HG02943 (cell line): ENCODE results near the gene LMOD1.
"Not testable (repeated sequence)": the region's sequence is repeated elsewhere in the genome, so short reads cannot be mapped to it uniquely, and the experiment has no call there.

Source experiments
- ATAC-seq: cut with Tn5 transposase; IDR thresholded peaks from one replicate; pipeline ENCODE4 v1.9.1; 2021; ENCODE audit warnings: mild to moderate bottlenecking, low read depth, moderate library complexity; ENCODE audit not compliant: unreplicated experiment

Gene LMOD1

DNA sequence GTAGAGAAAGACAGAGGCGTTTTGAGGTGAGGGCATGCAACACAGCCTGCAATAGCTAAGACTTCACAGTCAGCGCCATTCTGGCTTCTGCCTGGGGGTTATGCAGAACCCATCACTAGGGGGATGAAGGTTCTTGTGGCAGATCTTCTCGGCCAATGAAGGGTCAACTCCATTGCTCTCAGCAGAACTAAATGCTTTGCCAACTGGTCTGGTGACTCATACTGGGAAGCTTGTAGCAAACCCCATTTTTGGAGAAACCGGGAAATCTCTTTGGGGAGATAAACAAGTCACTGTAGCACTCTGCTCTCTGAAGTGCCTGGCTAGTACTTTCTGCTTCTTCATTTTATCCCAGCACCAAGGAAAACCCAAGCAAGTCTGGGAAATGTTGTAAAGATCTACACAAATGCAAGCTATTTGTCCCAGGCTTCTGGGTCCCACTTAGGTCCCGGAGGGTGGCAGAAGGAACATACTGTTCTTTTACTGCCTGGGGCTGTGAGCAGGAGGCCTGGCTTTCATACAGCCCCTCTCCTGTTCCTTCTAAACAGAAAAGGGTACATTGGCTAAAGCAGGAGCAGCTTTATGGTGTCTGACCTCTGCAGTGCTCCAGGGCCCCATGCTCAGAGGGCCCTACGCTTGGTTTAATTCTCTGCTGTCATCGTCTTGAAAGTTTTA, 28.9 kb downstream of the LMOD1 start:
- ATAC-seq: no peak

- no peak for ATAC-seq
Measured at GRCh38 chr1:201916649-201917249, 29.6 kb downstream of the LMOD1 start.

- ATAC-seq: no peak
Measured at GRCh38 chr1:201914456-201915235, 31.7 kb downstream of the LMOD1 start.

GRCh38 chr1:201912832-201913231, 33.5 kb downstream of the LMOD1 start:
- ATAC-seq: no peak

- ATAC-seq: no peak
Measured at GRCh38 chr1:201911826-201912571, 34.3 kb downstream of the LMOD1 start.

- ATAC-seq: no peak
Measured at GRCh38 chr1:201907621-201908020, 38.7 kb downstream of the LMOD1 start.

DNA sequence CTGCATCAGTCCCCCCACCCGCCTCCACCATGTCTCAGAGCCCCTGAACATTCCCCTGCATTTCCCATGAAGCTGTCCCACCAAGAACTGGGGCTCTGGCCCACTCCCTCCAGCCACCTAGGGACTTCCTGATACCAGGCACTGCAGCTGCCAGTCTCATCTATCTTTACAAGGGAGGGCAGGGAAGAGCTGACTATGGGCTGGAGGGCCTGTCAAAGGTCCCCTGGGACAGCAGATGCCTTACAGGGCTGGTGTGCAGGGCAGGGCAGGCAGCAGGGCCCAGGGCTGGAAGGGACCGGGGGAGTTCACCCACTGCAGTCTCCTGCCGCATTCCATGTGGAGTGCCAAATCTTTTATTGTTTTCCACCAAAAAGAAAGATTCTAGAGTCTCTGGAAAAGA, 40.0 kb downstream of the LMOD1 start:
- no peak for ATAC-seq

- ATAC-seq: no peak
Measured at GRCh38 chr1:201905234-201905890, 41.0 kb downstream of the LMOD1 start.

- ATAC-seq: no peak
Measured at GRCh38 chr1:201904579-201904978, 41.8 kb downstream of the LMOD1 start.

GRCh38 chr1:201903135-201903534, 43.2 kb downstream of the LMOD1 start:
- ATAC-seq: no peak

GRCh38 chr1:201902198-201902597, 44.1 kb downstream of the LMOD1 start:
- ATAC-seq: no peak

DNA sequence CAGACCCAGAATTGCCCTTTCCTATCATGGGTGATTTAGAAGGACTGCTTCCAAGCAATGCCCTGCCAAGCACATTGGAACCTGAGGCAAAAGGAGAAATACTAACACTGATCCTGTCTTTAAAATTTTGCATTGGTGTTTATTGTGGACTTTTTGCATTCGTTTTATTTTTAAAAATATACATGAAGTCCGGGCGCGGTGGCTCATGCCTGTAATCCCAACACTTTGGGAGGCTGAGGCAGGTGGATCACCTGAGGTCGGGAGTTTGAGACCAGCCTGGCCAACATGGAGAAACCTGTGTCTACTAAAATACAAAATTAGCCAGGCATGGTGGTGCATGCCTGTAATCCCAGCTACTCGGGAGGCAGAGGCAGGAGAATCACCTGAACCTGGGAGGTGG, 45.3 kb downstream of the LMOD1 start:
- ATAC-seq: not testable (repeated sequence)

GRCh38 chr1:201900476-201900875, 45.9 kb downstream of the LMOD1 start:
- no peak for ATAC-seq

DNA sequence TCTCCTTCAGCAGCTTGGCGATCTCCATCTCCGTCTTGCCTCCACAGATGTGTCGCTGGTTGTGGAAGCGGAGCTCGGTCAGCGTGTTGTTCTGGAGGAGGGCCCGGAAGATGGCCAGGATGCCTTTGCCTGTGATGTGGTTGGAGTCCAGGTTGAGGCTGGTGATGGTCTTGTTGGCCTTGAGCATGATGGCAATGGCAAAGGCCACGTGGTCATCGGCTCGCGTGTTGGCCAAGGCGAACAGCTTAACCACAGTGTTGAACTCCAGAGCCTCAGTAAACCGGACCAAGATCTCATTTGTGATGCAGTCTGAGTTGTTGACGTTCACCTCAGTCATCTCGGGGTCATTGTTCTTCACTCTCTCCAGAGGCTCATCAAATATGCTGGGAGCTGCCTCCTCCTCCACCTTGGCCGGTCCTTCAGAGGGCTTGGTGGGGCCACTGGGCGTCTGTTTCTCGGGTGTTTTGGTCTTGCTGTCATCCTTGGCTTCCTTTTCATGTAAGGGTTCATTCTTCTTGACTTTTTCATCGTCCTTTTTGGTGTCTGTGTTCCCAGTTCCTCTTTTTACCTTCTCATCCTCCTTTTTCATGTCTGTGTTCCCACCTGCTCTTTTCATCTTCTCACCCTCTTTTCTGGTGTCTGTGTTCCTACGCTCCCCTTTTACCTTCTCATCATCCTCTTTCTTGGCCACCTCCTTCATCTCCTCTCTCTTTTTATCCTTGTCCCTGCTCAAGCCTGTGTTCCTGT, 46.5 kb downstream of the LMOD1 start:
- ATAC-seq: no peak

- no peak for ATAC-seq
Measured at GRCh38 chr1:201898992-201899391, 47.4 kb downstream of the LMOD1 start.

- ATAC-seq: no peak
Measured at GRCh38 chr1:201898240-201898894, 48.0 kb downstream of the LMOD1 start.

DNA sequence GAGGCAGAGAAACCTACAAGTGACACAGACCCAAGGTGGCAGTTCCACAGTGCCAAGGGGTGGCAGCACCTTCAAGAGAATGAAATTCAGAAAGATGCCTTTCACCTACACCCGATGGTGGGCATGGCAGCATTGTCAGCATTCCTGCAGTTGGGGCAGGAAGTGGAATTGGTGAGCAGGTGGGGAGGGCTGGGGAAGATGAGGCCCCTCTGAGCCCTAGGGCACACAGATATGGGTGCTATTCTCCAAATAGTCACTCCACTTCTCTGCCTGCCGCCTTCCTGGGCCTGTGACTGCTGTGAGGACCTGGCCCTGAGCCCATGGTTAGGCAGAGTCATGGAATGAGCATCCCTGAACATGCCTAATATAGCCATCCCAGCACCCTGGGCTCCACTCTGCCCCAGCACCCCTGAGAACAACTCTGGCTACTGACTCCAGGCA, 49.4 kb downstream of the LMOD1 start:
- ATAC-seq: no peak

- no peak for ATAC-seq
Measured at GRCh38 chr1:201895913-201896807, 50.2 kb downstream of the LMOD1 start.
